Measurements from ENCODE around the gene SYNE1.

The SYNE1 gene

DNA sequence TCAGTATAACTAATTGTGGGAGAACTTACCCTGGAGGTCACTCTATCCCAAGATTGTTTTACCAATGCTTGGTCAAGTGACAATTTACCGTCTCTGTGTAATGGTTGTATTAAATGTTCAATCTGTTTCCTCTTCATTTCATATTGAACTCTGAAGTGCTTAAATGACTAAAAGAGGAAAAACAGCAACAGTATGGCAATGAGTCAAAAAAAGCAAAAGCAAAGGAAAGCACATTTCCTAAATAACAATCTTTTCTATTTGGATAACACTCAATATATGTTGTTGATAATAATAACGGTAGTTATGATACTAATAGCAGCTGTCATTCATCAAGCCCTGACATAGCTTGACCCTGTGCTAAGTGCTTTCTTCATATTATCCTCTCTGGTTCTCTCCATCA, 152.4 kb downstream of the SYNE1 start:
- TF ChIP-seq, protein P1, sequence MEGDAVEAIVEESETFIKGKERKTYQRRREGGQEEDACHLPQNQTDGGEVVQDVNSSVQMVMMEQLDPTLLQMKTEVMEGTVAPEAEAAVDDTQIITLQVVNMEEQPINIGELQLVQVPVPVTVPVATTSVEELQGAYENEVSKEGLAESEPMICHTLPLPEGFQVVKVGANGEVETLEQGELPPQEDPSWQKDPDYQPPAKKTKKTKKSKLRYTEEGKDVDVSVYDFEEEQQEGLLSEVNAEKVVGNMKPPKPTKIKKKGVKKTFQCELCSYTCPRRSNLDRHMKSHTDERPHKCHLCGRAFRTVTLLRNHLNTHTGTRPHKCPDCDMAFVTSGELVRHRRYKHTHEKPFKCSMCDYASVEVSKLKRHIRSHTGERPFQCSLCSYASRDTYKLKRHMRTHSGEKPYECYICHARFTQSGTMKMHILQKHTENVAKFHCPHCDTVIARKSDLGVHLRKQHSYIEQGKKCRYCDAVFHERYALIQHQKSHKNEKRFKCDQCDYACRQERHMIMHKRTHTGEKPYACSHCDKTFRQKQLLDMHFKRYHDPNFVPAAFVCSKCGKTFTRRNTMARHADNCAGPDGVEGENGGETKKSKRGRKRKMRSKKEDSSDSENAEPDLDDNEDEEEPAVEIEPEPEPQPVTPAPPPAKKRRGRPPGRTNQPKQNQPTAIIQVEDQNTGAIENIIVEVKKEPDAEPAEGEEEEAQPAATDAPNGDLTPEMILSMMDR (IDR thresholded peaks at IDR 0.05; ENCODE audit: borderline replicate concordance, insufficient read depth, low read depth, low read length) = no peak

DNA sequence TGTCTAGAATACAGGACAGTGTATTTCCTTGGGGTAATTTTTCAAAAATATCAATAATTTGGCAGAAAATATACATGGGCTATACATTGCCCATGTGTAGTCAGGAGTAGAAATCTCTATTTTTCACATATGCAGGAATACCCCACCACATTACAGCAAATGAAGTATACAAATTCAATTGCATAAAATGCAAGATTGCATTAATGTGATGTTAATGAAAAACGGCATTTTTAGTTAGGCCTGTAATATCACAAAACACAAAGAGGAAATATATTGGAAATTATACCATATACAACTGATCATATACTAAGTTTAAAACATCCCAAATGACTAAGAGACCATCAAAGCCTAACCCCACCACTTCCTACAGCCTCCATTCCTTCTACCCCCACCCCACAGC, 154.9 kb downstream of the SYNE1 start:
- no peak overlapping the region for H3K4me3 ChIP-seq (ENCODE audit: low read depth, low read length)

More for the DNA sequence above, 152.4 kb downstream of the SYNE1 start:
- H3K4me3 ChIP-seq (ENCODE audit: low read depth, low read length) = no peak overlapping the region

DNA sequence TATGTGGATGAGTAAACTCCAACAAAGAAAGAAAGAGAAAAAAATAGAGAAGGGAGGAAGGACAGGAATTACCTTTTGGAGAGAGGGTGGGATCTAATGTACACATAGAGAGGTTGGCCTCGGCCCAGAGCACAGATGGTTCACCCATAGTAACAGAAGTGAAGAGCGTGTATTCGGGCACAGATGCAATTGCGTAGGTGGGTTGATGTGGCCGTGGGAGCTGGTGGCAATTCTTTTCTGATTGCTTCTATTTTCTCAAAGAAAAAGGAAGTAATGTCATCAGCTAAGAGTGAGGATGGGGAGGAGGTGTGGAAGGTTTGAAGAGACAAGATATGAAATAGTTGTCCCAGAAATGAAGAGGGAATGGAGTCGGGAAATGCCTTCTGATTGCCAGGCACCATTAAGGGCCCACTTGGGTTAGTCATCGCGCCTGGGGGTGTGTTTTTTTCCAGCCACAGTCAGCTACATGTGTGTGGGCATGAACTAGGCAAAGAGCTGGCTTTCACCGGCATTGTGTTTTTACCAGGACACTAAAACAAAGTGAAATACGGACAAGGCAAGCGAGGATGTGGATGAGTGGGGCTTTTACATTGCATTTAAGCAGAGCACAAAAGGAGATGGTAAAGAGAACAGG, 158.7 kb downstream of the SYNE1 start:
- TF ChIP-seq, protein P1 (IDR thresholded peaks at IDR 0.05; ENCODE audit: borderline replicate concordance, insufficient read depth, low read depth, low read length) = no peak

More for the DNA sequence above, 154.9 kb downstream of the SYNE1 start:
- TF ChIP-seq, protein P1 (IDR thresholded peaks at IDR 0.05; ENCODE audit: borderline replicate concordance, insufficient read depth, low read depth, low read length) = no peak

DNA sequence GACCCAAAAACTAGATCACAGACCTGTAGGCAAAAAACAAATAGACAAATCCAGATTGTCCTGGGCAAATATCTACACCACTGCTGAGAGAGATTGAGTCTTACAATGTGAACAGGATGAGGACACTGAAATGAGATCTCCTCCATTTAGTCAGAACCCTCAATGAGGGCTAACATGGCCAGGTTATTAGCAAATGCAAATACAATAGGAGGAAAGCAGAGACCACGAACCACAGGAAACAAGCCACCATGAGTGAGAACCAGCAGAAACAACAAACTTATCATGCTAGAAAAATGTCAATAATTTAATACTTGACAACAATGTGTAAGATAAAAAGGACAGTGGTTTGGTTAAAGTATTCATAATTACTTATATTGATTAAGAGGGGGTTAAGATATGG, 162.8 kb downstream of the SYNE1 start:
- TF ChIP-seq, protein P1 (IDR thresholded peaks at IDR 0.05; ENCODE audit: borderline replicate concordance, insufficient read depth, low read depth, low read length) = no peak
- no peak overlapping the region for H3K4me3 ChIP-seq (ENCODE audit: low read depth, low read length)

More for the DNA sequence above, 158.7 kb downstream of the SYNE1 start:
- no peak overlapping the region for H3K4me3 ChIP-seq (ENCODE audit: low read depth, low read length)

DNA sequence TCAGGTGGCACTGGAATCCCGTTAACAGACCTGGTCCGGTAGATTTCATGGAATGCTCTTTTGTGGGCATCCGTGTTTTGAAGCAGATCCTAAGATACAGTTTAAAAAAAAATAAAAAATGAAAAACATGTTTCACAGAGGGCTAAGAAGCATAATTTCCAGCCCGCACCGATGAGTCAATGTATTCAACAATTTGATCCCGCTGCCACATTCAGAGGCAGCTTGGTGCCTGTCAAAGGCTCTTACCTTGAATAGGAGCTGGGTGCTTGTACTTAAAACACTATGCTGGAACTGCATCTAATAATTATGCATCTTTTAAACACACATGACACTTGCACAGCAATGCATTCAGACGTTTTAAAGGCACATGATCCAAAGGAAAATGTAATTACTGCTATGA, 164.8 kb downstream of the SYNE1 start:
- TF ChIP-seq, protein P1 (IDR thresholded peaks at IDR 0.05; ENCODE audit: borderline replicate concordance, insufficient read depth, low read depth, low read length) = no peak
- H3K4me3 ChIP-seq (ENCODE audit: low read depth, low read length) = no peak overlapping the region

DNA sequence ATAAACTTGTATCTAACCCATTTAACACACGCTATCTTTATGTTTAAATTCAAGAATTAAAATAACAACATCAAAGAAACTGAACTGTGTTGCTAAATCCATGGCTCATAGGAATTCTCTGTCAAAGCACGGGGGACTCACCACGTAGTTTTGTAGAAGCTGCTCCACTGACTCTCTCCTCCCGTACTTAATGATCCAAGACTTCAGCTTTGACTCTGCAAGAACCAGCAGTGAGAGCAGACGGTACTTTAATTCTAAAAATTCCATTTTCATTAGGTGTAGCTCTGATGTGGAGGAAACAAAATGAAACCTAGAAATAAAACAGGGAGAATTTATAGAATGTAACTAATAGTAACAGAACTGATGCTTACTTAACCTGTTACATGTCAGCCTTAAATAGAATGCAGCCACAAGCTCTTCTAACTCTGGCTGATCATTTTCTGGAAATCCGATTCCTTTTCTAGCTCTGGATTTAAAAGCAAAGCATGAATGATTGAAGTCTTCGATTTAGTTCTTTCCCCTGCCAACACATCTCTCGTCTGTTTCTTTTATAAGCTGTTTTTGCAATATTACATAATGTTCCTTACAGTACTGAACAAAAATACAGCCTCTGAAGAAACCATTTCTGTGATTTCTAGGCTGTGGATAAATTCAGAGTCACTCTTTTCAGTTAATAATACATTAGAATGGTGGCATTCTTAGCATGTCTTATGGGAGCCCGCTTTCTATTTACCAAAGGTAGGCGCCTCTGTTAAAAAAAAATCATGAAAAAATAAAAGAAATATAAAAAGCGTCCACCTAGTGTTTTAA, 165.5 kb downstream of the SYNE1 start:
- H3K4me3 ChIP-seq (ENCODE audit: low read depth, low read length) = no peak overlapping the region
- TF ChIP-seq, protein P1 (IDR thresholded peaks at IDR 0.05; ENCODE audit: borderline replicate concordance, insufficient read depth, low read depth, low read length) = no peak

DNA sequence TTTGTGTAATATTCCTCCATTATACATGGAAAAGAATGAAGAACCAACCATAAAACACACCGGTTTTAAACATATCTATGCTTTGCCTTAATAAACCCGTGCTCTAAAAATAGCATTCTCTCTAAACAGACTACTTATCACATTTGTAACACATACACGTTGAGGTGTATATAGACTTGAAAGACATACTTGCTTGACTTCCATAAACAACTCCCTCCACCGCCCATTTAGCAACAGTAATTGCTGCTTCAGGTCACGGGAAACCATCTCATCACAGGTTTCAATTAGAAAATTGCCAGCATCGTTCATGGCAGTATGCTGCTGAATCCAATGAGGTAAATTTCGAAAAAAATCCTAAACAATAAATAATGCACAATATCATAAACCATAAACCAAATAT, 174.0 kb downstream of the SYNE1 start:
- TF ChIP-seq, protein P1 (IDR thresholded peaks at IDR 0.05; ENCODE audit: borderline replicate concordance, insufficient read depth, low read depth, low read length) = no peak
- H3K4me3 ChIP-seq (ENCODE audit: low read depth, low read length) = no peak overlapping the region
